Mononuclear cell (primary cell): ENCODE results near the gene ANK3. TPM values are rescaled to one million over a fixed set of nuclear protein-coding genes. Genes with fewer than 3 reads are reported as not detected.
"Not testable (repeated sequence)": the region's sequence is repeated elsewhere in the genome, so short reads cannot be mapped to it uniquely, and the experiment has no call there.

Experiments used
- H3K27me3 ChIP-seq: 2 replicates; pipeline ENCODE4 v1.6.0; 2011; ENCODE audit warnings: low read length, control low read depth; ENCODE audit not compliant: insufficient read depth
- H3K4me1 ChIP-seq: 2 replicates; pipeline ENCODE4 v1.5.1; 2011; ENCODE audit warnings: mild to moderate bottlenecking, low read length, control low read depth; ENCODE audit not compliant: insufficient read depth
- H3K4me3 ChIP-seq: 2 replicates; pipeline ENCODE4 v1.5.1; 2011; ENCODE audit warnings: mild to moderate bottlenecking, low read length, moderate library complexity
- H3K9me3 ChIP-seq: 2 replicates; pipeline ENCODE4 v1.5.1; 2011; ENCODE audit warnings: low read depth, mild to moderate bottlenecking, control low read depth, low read length
- total RNA-seq: library from RNA; depleted of rRNA; stranded (reverse); fragments of >200 nt; gene quantifications from one replicate; pipeline ENCODE4 v1.2.3, GENCODE V29; 2012

The ANK3 gene
- total RNA-seq, 1 donor: 73.0 TPM

DNA sequence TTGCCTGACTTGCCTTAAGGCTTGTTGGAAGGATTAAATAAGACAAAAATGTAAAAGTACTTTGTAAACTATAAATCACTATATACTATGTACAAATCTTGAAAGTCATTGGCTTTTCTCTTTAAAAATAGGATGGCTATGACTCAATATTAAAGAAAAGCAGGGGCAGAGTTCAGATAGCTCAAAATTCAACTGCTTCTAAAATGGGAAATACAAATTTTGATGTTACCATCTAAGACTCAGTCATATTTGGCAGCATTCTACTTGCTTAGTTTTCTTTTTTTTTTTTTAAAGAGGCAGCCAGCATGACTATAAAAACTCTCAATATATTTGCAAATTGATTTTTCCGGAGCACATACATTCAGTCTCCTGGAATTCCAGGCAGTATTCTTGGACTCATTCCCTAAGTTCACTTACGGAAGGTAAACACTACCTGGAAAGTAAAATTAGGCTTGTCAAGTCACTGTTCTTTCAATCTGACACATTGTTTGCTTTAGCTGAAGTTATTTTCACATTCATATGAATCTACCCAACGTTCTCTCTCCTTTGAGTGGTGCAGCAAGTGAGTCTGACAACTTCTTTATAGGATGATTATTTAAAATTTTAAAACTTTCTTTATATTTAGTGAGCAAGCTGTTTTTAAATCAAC, 349.5 kb downstream of the ANK3 start:
- Histone ChIP-seq H3K4me1 (no peaks in the 10 kb centered on the region), H3K9me3 (no peaks in the 10 kb centered on the region), H3K4me3 (no peak overlapping the region), H3K27me3 (no peaks in the 10 kb centered on the region)

DNA sequence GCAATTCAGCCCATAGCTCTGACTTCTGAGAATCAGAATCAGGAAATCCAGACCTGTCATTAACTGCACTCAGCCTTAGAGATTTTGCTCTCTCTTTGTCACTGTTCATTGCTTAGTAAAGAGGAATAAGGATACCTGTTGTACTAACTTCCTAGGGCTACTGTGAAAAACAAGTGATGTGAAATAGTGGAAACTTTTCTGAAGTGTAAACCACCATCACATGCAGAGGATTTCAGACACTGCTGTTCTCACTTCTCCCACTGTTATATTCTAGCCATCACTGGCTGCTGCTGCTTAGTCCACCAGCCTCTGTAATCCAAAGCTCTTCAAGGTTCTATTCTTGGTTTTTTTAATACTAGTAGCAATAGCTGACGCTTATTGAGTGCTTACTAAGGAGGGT, 353.7 kb downstream of the ANK3 start:
- no peak overlapping the region for H3K4me3 ChIP-seq
- H3K4me1 ChIP-seq: peaks cover 24% of the 10 kb centered on the region
- H3K9me3 ChIP-seq: no peaks in the 10 kb centered on the region
- H3K27me3 ChIP-seq: no peaks in the 10 kb centered on the region

DNA sequence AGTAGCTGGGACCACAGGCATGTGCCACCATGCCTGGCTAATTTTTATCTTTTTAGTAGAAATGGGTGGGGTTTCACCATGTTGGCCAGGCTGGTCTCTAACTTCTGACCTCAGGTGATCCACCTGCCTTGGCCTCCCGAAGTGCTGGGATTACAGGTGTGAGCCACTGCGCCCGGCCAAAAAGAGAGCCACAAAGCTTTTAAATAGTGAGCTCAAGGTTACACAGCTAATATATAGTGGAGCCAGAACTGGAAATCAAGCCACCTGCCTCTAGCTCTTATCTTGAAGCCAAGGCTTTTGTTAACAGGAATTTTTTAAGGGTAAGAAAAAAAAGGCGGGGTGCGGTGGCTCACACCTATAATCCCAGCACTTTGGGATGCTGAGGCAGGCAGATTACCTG, 354.3 kb downstream of the ANK3 start:
- not testable (repeated sequence) for H3K27me3 ChIP-seq, H3K4me3 ChIP-seq, H3K9me3 ChIP-seq
- peaks cover 30% of the 10 kb centered on the region for H3K4me1 ChIP-seq

DNA sequence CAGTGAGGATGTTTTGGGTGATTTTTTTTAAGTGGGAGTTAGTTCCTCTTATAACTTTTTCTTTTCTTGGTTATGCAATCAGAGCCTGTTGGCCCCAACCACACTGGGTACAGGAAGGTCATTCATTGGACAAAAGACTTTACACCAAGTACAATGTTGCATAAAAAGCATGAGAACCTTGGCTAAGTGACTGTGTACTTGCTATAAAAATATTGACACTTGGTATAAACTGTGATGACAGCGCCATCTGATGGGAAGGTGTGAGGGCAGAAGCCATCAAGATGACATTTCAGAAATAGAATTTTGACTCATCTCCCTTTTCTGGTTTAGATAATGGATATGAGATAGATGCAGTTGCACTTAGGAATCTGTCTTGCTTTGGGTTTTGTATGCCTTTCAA, 357.0 kb downstream of the ANK3 start:
- no peaks in the 10 kb centered on the region for H3K27me3 ChIP-seq
- H3K4me3 ChIP-seq: no peak overlapping the region
- H3K9me3 ChIP-seq: no peaks in the 10 kb centered on the region
- H3K4me1 ChIP-seq: peaks cover 41% of the 10 kb centered on the region

DNA sequence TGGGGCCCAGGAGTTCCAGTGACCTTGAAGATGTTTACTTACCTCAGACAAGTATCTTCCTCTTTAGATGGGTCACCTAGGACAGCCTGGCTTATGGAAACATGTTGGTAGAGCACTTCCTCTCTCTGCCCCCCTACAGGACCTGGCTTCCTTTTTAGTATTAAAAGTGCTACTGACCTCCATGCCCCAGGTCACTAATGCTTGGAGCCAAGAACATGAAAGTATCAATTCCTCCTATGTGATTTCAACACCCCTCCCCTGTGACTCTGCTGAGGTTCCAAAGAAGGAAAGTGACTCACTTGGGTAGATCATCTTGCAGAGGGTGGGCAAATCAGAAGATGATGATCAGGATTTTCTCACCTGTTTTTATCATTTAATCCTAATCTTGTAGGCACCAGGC, 358.0 kb downstream of the ANK3 start:
- H3K27me3 ChIP-seq: no peaks in the 10 kb centered on the region
- no peaks in the 10 kb centered on the region for H3K9me3 ChIP-seq
- no peak overlapping the region for H3K4me3 ChIP-seq

DNA sequence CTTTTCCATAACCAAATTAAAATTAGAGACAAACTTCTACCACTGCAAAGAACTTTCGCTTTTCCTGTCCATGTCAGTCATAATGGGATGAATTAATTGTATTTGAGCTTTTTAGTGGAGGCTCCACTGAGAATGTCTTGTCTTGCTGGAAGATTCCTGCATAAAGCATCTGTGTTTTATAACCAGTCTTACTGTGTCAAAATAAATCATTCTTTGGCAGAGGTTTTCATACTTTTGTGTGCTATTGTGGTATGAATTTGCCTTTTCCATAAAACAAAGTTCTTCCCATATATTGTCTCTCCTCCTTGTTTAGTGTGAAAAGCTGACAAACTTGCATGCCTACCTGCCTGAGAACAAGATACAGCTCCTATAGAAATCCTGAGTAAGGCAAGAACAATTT, 358.5 kb downstream of the ANK3 start:
- H3K4me1 ChIP-seq: peaks cover 41% of the 10 kb centered on the region
- no peaks in the 10 kb centered on the region for H3K27me3 ChIP-seq
- H3K4me3 ChIP-seq: no peak overlapping the region
- H3K9me3 ChIP-seq: no peaks in the 10 kb centered on the region

More for the DNA sequence above, 358.0 kb downstream of the ANK3 start:
- H3K4me1 ChIP-seq: peaks cover 41% of the 10 kb centered on the region

DNA sequence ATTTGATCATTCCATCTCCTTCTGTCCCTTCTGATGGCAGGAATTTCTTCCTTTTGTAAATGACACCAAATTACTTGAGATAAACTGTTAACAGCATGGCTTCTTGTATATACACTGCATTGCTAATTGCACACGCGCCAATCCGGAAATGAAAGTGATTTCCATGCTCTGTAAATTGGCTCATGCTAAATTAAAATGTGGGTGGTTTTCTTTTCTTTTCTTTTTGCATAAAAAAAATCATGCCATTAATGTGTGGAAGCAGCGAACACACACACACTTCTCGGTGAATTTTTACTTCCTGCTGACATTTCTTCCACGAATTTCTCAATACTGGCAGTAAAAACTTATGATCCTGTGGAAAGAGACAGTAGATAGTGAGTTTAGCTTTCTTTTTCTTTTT, 360.2 kb downstream of the ANK3 start:
- H3K27me3 ChIP-seq: no peaks in the 10 kb centered on the region
- no peak overlapping the region for H3K4me3 ChIP-seq
- no peaks in the 10 kb centered on the region for H3K9me3 ChIP-seq
- peaks cover 41% of the 10 kb centered on the region for H3K4me1 ChIP-seq

DNA sequence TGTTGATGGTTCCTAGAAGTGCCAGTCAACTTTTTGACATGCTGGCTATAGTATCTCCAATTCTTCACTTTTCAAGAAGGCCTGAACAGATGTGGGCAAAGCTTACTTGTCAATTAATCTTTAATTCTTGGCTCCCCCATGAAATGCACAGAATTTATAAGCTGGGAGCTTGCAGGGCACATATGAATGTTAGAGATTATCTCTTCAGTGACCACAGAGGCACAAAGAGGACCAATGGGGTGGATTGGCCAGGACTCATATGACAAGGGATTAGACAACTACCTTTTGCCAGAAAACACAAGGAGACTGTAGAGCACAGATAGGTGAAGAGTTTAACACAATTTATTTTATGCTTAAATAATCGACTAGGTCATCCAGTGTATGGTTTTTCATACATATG, 361.6 kb downstream of the ANK3 start:
- Histone ChIP-seq H3K4me3 (no peak overlapping the region), H3K9me3 (no peaks in the 10 kb centered on the region), H3K4me1 (peaks cover 36% of the 10 kb centered on the region), H3K27me3 (no peaks in the 10 kb centered on the region)

DNA sequence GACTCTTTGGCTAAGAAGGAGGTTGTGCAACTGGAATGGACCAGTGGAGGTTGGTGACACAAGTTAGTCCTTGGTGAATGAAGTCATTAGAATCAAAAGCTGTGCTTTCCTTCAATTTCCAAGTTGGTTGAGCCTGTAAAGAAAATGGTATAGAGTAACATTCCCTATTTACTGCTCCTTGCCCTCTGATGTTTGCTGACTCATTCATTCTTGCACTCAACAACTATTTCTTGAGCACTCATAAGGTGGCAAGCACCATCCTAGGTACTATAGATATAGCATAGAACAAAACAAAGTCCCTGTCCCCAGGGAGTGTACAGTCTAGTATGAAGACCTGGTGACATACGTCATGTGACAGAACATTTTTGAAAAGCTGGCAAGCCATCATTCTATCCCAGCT, 364.4 kb downstream of the ANK3 start:
- no peaks in the 10 kb centered on the region for H3K9me3 ChIP-seq
- H3K4me1 ChIP-seq: peaks cover 10% of the 10 kb centered on the region
- H3K4me3 ChIP-seq: no peak overlapping the region
- no peaks in the 10 kb centered on the region for H3K27me3 ChIP-seq

DNA sequence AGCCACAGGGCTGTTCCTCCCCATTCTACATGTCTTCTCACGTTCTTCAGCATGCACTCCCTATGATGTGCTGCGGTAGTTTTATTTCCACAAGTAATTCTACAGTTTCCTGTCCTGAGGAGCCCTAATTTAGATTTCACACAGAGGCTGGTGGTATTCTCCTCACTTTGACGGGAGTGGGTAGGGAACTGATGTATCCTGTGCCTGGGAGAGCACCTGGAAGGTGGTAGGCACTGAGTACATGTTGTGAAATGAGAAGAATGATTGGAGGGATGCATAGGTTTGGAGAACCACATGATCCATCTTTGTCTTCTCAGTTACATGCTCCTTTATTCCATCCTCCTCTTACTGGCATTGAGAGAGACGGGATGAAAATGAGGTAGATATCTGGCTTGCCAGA, 365.2 kb downstream of the ANK3 start:
- H3K9me3 ChIP-seq: no peaks in the 10 kb centered on the region
- H3K4me1 ChIP-seq: peaks cover 2% of the 10 kb centered on the region
- no peak overlapping the region for H3K4me3 ChIP-seq
- no peaks in the 10 kb centered on the region for H3K27me3 ChIP-seq

DNA sequence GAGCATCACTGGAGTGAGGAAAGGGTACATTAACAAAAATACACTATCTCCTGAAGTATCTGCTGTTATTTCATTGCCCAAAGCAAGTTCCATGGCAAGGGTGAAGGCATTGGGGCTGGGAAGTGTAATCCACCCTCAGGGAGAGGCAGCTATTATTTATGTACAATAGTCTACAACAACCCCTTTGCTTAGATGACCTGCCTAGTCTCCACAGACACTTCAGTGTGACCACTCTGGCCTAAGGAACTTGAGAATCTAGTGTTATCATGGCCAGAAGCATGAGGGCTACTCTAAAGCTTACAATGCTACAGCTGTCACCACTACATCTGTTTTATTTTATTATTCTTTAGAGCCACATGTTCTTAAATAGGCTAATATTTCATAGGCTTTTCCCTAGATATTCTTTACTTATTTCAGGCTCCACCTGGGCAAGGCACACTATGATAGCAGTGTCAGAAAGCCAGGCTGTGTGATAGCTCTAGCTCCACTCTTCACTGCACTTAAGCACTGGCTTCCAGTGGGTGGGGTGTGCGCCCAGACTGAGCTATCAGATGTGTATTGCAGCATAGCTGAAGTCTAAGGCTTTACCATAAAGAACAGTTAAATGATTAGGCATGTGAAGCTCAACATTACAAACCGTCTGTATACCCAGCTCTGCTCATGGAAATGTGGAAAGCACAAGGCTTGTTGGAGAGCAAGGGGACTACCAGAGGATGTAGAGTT, 366.4 kb downstream of the ANK3 start:
- Histone ChIP-seq H3K9me3 (no peaks in the 10 kb centered on the region), H3K27me3 (no peaks in the 10 kb centered on the region), H3K4me1 (no peaks in the 10 kb centered on the region)

DNA sequence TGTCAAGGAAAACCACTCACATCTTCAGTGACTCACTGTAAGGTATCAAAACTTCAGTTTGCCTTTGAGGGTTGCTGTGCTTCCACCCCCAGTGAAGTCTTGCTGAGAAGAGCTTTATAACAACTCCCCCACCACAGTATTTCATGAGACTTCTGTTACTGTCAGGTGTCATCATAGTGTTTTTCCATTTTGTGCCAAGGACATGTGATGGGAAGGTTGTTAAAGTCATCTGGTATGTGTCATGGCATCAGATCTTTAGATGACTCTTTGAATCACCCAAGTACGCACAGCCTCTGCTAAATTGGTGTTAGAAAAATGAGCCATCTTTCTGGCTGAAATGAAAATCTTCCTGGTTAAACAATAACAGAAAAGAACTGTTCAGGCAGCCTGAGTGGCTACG, 368.3 kb downstream of the ANK3 start:
- no peak overlapping the region for H3K4me3 ChIP-seq
- H3K27me3 ChIP-seq: no peaks in the 10 kb centered on the region
- no peaks in the 10 kb centered on the region for H3K9me3 ChIP-seq
- no peaks in the 10 kb centered on the region for H3K4me1 ChIP-seq

More for the DNA sequence above, 366.4 kb downstream of the ANK3 start:
- no peak overlapping the region for H3K4me3 ChIP-seq

DNA sequence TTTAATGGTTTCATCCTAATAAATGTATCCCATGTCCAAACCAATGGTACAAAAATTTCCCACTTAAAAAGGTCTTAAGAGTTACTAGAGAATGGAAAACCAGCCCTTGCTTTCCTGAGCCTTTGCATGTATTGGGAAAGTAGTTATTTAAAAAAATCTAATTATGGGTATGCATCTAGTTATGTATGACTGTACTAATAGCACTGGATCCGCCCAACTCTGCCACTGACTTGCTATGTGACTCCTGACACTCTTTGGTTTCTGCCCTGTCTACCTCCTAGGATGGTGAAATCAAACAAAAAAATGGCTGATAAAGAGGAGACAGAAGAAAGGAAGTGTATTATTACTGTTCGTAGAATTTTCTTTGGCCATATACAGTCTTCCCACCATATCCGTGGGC, 372.9 kb downstream of the ANK3 start:
- H3K4me1 ChIP-seq: no peaks in the 10 kb centered on the region
- H3K4me3 ChIP-seq: no peak overlapping the region
- no peaks in the 10 kb centered on the region for H3K9me3 ChIP-seq
- no peaks in the 10 kb centered on the region for H3K27me3 ChIP-seq

DNA sequence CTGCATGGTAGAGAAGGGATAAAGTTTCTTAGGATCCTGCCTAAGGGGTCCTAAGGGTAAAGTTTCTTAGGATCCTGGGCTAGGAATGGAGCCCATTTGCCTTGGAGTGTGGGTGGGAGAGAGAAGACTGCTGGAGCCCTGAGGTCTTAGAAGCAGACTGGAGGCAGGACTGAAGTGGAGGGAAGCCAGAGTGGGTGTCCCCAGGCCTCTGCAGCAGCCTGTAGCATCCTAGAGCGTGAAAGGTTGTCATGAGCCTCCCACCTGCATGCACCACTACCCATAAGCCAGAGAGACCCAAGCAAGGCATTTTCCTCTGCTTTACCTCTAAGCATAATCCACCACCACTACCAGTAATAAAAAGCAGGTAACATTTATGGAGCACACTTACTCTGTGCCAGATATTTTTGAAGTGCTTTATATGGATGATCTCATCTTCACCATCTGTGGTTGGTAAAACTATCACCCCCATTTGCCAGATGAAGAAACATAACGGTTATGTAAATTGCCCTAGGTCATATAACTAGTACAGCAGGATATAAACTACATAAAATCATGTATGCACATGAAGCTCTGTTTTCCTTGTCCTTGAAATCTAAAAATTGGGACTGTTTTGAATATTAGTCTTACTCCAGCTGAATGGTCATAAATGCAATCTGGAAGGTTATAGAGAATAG, 379.8 kb downstream of the ANK3 start:
- H3K9me3 ChIP-seq: no peaks in the 10 kb centered on the region
- no peaks in the 10 kb centered on the region for H3K27me3 ChIP-seq
- no peak overlapping the region for H3K4me3 ChIP-seq
- H3K4me1 ChIP-seq: no peaks in the 10 kb centered on the region

DNA sequence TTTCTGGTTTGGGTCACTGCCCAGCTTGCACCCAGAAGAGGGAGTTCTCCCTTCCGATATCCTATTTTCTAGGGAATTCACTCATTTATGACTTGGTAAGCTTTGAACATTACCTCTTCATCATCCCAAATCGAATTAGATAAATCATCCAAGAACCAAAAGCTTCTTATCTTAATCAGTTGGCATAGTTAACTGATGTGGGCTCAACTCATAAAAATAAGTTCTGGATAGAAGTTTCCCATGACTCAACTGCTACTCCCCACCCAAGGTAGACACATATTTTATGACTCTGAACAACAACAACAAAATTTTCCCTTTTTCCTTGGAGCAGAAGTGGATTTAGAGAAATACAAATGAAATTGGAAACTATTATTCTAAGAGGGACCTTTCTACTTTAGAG, 380.4 kb downstream of the ANK3 start:
- no peaks in the 10 kb centered on the region for H3K9me3 ChIP-seq
- H3K4me3 ChIP-seq: no peak overlapping the region
- no peaks in the 10 kb centered on the region for H3K27me3 ChIP-seq
- H3K4me1 ChIP-seq: no peaks in the 10 kb centered on the region
